Hematopoietic multipotent progenitor cell treated with erythropoietin and hydrocortisone succinate and interleukin-3 and kit ligand, for 17 days (in vitro differentiated cells): Measurements from ENCODE around the gene KIF3C.
"Not testable (repeated sequence)": the region's sequence is repeated elsewhere in the genome, so short reads cannot be mapped to it uniquely, and the experiment has no call there.

ENCODE experiments used
- DNase-seq: peaks from one replicate; pipeline ENCODE4 v3.0.0-alpha.2; 2015; ENCODE audit warnings: low spot score

The KIF3C gene

DNA sequence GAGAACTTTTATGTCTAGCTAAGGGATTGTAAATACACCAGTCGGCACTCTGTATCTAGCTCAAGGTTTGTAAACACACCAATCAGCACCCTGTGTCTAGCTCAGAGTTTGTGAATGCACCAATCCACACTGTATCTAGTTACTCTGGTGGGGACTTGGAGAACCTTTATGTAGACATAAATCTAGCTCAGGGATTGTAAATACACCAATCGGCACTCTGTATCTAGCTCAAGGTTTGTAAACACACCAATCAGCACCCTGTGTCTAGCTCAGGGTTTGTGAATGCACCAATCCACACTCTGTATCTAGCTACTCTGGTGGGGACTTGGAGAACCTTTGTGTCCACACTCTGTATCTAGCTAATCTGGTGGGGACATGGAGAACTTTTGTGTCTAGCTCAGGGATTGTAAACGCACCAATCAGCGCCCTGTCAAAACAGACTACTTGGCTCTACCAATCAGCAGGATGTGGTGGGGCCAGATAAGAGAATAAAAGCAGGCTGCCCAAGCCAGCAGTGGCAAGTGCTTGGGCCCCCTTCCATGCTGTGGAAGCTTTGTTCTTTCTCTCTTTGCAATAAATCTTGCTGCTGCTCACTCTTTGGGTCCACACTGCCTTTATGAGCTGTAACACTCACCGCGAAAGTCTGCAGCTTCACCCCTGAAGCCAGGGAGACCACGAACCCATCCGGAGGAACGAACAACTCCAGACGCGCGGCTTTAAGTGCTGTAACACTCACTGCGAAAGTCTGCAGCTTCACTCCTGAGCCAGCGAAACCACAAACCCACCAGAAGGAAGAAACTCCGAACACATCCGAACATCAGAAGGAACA is 66.1 kb downstream of the KIF3C start:
- DNase-seq = not testable (repeated sequence)

- DNase-seq = not testable (repeated sequence)
Measured at GRCh38 chr2:25915411-25915810, 66.9 kb downstream of the KIF3C start.

DNA sequence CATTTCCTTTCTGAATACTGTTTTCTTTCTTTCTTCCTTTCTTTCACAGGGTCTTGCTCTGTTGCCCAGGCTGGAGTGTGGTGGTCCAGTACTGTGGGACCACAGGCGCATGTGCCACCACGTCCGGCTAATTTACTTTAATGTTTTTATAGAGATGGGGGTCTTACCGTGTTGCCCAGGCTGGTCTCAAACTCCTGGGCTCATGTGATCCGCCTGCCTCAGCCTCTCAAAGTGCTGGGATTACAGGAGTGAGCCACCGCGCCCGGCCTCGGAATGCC is 68.7 kb downstream of the KIF3C start:
- DNase-seq = not testable (repeated sequence)

DNA sequence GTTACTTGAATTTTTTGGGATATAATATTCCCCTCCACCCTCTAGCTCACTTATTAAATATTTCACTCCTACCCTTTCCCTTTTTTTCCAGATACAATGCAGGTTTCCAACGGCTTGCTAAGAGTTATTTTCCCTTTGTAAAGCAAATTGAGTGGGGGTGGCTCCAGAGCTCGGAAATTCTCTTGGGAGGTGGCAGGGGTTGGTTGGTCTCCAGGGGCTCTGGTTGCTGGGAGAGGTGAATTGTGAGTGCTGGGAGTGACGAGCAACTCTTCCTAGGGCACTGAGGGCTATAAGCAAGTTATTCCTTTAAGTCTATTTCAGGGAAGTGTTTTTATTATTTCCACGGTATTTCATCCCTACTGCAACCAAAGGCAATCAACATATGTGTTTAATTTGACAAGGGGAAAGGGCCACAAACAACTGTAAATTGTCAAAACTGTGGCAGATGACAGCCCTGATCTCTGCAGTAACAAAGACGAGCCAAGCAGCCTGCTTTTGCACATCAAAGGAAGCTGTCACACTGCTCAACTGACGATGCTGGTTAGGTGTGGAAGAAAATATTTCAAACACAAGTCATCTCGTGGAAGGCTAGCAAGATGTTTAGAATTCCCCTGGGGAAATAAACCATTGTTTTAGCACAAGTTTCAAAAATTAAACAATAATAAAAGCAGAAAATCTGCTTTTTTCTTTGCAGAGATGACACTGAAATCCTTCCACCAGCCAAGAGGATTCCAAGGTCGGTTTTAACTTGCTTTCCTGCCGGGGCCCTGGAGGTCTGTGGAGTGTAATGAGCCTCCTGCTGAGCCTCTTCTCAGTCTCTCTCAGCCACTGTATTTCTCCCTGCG is 69.2 kb downstream of the KIF3C start:
- no peak for DNase-seq

- DNase-seq = not testable (repeated sequence)
Measured at GRCh38 chr2:25909574-25909973, 72.7 kb downstream of the KIF3C start.

DNA sequence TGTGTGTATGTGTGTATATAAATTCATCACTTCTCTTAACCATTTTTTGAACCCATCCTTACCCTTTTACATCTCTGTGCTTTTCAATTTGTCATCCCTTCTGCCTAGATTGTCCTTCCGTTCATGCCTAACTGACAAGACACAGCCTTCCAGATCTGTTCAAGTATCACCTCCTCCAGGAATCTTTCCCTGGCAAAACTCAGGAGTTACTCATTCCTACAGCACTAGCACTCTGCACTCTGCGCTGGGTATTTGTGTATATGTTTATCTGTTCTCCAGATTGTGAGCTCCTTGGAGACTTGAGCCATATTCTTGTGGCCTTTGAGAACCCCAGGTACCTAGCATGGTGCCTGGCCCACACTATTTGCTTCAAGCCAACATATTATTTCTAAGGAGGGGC is 77.2 kb downstream of the KIF3C start:
- no peak for DNase-seq

DNA sequence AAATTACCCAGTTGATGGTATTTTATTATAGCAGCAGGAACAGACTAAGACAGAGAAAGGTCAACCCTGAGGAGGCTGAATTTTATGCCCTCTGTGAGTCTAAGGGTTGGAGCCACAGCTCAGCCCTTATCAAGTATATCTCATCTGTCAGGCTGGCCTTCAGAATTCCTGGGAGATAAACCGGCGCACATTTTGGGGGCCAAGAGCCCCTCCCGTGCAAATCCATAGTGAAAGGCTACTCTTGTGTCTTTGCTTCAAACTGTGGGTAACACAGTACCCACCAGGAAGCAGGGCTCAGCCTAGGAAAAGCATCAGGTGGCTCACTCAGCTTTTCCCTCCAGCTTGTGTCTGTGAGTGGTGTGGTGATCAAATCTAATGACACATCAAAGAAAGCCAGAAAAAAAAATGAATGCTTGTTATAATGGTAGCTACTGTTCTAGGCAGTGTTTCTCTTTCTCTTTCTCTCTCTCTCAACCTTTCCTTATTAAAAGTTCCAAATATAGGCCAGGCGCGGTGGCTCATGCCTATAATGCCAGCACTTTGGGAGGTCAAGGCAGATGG is 79.0 kb downstream of the KIF3C start:
- DNase-seq = no peak

DNA sequence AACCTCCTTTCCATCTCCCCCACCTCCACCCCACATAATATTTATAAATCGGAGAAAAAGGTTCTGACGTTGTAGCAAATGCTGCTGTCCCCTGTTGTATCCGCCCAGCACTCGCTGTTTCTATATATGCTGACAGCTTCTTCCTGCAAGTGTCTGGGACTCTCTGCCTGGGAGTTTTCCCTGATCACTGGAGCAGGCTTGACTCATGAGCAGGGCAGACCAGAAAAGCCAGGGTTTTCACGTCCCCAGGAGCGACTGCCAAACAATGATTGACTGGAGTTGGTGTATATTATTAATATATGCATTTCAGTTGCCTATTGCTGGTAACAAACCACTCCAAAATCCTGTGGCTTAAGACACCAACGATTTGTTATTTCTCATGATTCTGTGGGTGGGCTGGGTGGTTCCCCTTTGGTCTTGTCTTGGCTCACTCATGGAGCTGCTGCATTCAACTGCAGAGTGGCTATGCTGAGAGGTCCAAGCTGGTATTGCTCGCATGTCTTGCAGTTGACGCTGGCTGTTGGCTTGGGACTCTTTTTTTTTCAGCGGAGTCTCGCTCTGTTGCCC is 82.8 kb downstream of the KIF3C start:
- DNase-seq = no peak

- DNase-seq = no peak
Measured at GRCh38 chr2:25897506-25897905, 84.8 kb downstream of the KIF3C start.

DNA sequence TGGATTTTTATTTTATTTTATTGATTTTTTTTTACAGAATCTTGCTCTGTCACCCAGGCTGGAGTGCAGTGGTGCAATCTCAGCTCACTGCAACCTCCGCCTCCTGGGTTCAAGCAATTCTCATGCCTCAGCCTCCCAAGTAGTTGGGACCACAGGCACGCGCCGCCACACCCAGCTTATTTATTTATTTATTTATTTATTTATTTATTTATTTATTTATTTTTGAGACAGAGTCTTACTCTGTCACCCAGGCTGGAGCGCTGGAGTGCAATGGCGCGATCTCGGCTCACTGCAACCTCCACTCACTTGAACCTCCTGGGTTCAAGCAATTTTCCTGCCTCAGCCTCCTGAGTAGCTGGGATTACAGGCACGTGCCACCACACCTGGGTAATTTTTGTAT is 86.0 kb downstream of the KIF3C start:
- DNase-seq = not testable (repeated sequence)

DNA sequence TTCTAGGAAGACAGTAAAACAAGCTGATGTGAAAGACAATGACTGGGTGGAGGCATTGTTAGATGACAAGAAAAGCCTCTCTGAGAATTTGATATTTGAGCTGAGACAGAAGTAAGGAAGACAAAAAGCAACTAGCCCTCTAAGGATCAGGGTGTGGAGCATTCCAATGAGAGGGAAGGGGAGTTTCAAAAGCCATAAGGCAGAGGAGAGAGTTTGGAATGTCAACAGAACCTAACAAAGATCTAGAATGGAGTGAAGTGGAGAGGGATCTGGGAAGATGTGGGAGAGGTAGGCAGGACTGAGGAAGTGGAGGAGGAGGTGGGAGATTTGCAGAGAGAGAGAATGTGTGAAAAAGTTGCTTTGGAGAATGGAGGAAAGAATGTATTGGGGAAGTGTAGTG is 86.7 kb downstream of the KIF3C start:
- DNase-seq = no peak

DNA sequence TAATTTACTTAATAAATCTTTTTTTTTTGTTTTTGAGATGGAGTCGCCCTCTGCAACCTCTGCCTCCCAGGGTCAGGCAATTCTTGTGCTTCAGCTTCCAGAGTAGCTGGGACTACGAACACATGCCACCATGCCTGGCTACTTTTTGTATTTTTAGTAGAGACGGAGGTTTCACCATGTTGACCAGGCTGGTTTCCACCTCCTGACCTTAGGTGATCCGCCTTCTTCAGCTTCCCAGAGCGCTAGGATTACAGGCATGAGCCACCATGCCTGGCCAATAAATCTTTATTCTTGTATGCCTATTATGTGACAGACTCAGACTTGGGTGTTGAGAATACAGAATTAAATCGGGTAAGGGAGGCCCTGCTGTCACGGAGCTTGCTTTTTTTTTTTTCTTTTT is 87.3 kb downstream of the KIF3C start:
- DNase-seq = no peak

DNA sequence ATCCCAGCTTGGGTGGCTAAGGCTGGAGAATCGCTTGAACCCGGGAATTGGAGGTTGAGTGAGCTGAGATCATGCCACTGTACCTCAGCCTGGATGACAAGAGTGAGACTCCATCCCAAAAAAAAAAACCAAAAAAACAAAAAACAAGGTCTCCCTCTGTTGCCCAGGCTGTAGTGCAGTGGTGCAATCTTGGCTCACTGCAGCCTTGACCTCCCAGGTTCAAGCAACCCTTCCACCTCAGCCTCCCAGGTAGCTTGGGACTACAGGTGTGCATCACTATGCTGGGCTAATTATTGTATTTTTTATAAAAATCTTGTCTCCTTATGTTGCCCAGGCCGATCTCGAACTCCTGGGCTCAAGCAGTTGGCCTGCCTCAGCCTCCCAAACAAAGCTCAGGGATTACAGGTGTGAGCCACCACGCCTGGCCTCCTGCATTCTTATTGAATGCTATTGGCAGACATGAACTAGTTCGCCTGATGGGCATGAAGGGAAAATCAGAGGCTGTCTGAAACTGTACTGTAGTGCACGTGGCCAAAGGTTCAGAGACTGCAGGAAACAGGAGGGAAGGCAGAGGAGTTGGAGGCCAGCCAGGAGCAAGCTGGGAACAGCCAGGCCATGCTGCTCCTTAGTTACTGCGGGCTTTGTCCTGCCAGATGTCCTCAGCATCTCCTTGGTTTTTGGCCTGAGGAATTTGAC is 88.0 kb downstream of the KIF3C start:
- no peak for DNase-seq

- DNase-seq = no peak
Measured at GRCh38 chr2:25891672-25892071, 90.6 kb downstream of the KIF3C start.

DNA sequence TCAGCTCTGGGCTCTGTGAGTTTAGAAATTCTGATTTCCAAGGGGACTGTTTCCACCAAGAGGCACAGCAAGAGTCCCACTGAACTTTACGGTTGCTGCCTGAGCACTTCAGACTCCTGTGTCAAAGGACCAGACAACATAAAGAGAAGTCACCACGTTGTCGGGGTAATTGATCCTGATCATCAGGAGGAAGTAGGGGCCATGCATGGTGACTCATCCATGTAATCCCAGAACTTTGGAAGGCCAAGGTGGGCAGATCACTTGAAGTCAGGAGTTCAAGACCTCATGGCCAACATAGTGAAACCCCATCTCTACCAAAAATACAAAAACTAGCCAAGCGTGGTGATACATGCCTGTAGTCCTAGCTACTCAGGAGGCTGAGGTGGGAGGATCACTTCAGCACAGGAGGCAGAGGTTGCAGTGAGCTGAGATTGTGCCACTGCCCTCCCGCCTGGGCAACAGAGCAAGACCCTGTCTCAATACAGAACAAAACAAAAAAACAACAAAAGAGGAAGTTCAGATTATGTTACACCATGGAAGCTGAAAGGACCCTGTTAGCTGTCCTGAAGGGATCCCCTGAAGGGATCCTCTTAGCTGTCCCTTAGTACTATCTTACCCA is 94.6 kb downstream of the KIF3C start:
- DNase-seq = no peak

DNA sequence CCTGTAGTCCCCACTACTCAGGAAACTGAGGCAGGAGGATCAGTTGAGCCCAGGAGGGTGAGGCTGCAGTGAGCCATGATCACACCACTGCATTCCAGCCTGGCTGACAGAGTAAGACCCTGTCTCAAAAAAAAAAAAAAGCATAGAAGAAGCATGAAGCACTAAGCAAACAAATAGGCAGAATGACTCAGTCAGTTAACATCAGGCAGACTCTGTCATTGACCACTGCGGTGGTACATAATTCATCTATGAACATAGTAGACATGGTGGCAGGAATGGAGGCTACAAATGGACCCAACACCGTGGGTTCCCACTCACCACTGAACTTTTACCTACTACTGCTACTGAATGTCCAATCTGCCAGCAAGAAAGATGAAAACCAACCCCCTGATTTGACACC is 96.4 kb downstream of the KIF3C start:
- DNase-seq = no peak

DNA sequence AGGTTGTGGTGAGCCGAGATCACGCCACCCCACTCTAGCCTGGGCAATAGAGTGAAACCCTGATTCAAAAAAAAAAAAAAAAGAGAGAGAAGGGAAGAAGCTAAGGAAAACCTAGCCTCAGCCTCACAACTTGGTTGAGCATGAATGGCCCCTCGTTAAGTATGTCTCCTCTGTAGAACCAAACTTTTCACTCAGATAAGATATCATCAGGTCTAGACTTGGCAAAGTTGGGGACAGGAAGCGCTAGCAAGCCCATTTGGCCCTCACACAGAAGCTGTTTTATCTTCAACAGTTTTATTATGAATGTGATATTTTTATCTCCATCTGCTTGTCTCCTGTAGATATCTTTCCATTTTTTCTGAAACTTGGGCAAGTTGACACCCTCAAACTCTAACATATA is 100.5 kb downstream of the KIF3C start:
- DNase-seq = no peak

DNA sequence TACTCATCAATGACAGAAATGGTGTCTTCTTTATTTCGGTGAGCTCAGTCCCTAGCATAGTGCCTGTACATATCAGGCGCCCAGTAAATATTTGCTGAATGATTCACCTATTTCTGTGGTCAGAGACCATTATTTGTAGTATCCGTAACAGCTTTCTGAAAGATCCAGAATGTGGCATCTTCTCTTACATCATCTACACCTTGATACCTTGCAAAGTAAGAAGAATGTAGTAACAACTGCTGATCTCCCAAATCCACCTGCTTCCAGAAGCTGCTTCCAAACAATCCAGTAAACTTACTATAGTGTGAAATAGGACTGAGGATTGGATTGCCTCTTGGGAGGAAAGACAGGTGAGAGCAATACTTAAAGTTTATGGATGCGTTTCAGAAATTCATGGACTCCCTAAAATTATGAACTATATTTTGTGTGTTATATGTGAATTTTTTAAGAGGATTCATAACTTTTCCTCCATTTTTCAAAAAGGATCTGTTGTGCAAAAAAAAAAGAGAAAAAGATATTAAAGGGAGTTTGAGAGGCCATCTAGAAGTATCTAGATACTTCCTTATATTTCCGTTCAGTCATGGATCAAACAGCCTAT is 103.1 kb downstream of the KIF3C start:
- no peak for DNase-seq

- peak; percentile 97 for DNase-seq
Measured at GRCh38 chr2:25878361-25879132, 103.8 kb downstream of the KIF3C start, which contains the start of gene ASXL2. ASXL2 (minus strand) TSS chr2:25878487; CDS start chr2:25878222, 265 bp downstream.
